ENCODE data around the gene HTR1D.

HTR1D gene

GRCh38 chr1:23166854-23167253, 50.4 kb downstream of the HTR1D start:
- TF ChIP-seq CTCF (IDR thresholded peaks at IDR 0.05; ENCODE audit: insufficient read depth, missing control alignments): no peak
- no peak for FAIRE-seq
- no peak for DNase-seq (ENCODE audit: insufficient read length, low spot score)

GRCh38 chr1:23163395-23163794, 53.9 kb downstream of the HTR1D start:
- DNase-seq (ENCODE audit: insufficient read length, low spot score) (no peak), FAIRE-seq (no peak)
- no peak for TF ChIP-seq CTCF (IDR thresholded peaks at IDR 0.05; ENCODE audit: insufficient read depth, missing control alignments)

GRCh38 chr1:23159963-23160877, 57.1 kb downstream of the HTR1D start:
- no peak for FAIRE-seq
- no peak for TF ChIP-seq CTCF (IDR thresholded peaks at IDR 0.05; ENCODE audit: insufficient read depth, missing control alignments)

GRCh38 chr1:23156940-23157339, 60.4 kb downstream of the HTR1D start:
- TF ChIP-seq CTCF (IDR thresholded peaks at IDR 0.05; ENCODE audit: insufficient read depth, missing control alignments): no peak
- no peak for FAIRE-seq
- no peak for DNase-seq (ENCODE audit: insufficient read length, low spot score)

More at GRCh38 chr1:23159963-23160877, 57.1 kb downstream of the HTR1D start:
- no peak for DNase-seq (ENCODE audit: insufficient read length, low spot score)

GRCh38 chr1:23152966-23153684, 64.2 kb downstream of the HTR1D start:
- no peak for TF ChIP-seq CTCF (IDR thresholded peaks at IDR 0.05; ENCODE audit: insufficient read depth, missing control alignments)
- FAIRE-seq: no peak
- DNase-seq (ENCODE audit: insufficient read length, low spot score): no peak

- DNase-seq (ENCODE audit: insufficient read length, low spot score) (no peak), FAIRE-seq (no peak)
- TF ChIP-seq CTCF (IDR thresholded peaks at IDR 0.05; ENCODE audit: insufficient read depth, missing control alignments): no peak
Measured at GRCh38 chr1:23150742-23151141, 66.6 kb downstream of the HTR1D start.
